ENCODE measurements around the gene TBXT.

The TBXT gene

GRCh38 chr6:166112580-166112979 is 55.1 kb downstream of the TBXT start:
- DNase-seq, result no peak

- DNase-seq, result no peak
Measured at GRCh38 chr6:166109608-166110007, 58.0 kb downstream of the TBXT start.

Data from activated CD4-positive, alpha-beta T cell treated with anti-CD3 and anti-CD28 coated beads, Interleukin-2, amount 50 U/mL, for 4 hours (primary cell).